HepG2 (cell line): ENCODE results near the gene ABHD1. TPM values are rescaled to one million over a fixed set of nuclear protein-coding genes. Genes with fewer than 3 reads are reported as not detected.
A peak's percentile ranks its signal among the peaks of the same experiment; 100 is the strongest.

Experiments used
- AKAP8 ChIP-seq: sonication (generic); formaldehyde crosslinking; IDR thresholded peaks from 2 replicates; pipeline ENCODE4 v1.5.1; 2020; ENCODE audit warnings: mild to moderate bottlenecking, missing genetic modification reagents
- BCL6 ChIP-seq: IDR thresholded peaks from 2 replicates; pipeline ENCODE4 v1.6.1; 2016; ENCODE audit warnings: missing genetic modification reagents, missing compliant biosample characterization
- GABPA ChIP-seq, 2 experiments: IDR thresholded peaks; 2 replicates each; pipeline ENCODE4 v1.6.1; 2011 to 2016; ENCODE audit warnings: low read depth in 2 of 2, low read length in 1 of 2, missing biosample characterization in 1 of 2, missing genetic modification characterization in 1 of 2
- GTF2F1 ChIP-seq: fragments of 150-350 bp; IDR thresholded peaks from 2 replicates; pipeline ENCODE4 v1.6.1; 2014; ENCODE audit warnings: low read length
- HDAC6 ChIP-seq: fragments of 200-600 bp; sonication (generic); IDR thresholded peaks from 2 replicates; pipeline ENCODE4 v1.7.0; 2017; ENCODE audit warnings: mild to moderate bottlenecking, antibody characterized with exemption, low read length, low read depth
- HIVEP1 ChIP-seq: sonication (generic); formaldehyde crosslinking; IDR thresholded peaks from 2 replicates; pipeline ENCODE4 v1.4.0; 2020; ENCODE audit warnings: mild to moderate bottlenecking, missing genetic modification reagents
- MED8 ChIP-seq: sonication (generic); formaldehyde crosslinking; IDR thresholded peaks from 2 replicates; pipeline ENCODE4 v1.8.1; 2023; ENCODE audit warnings: mild to moderate bottlenecking, missing genetic modification reagents; ENCODE audit not compliant: insufficient replicate concordance
- MIER2 ChIP-seq: IDR thresholded peaks from 2 replicates; pipeline ENCODE4 v1.6.1; 2016; ENCODE audit warnings: missing biosample characterization, missing genetic modification reagents
- NKX3-1 ChIP-seq: sonication (generic); formaldehyde crosslinking; IDR thresholded peaks from 2 replicates; pipeline ENCODE4 v1.5.0; 2020; ENCODE audit warnings: missing genetic modification reagents
- PCBP1 ChIP-seq: fragments of 200-400 bp; formaldehyde crosslinking; IDR thresholded peaks from 2 replicates; pipeline ENCODE4 v1.6.1; 2017; ENCODE audit warnings: mild to moderate bottlenecking, low read depth, low read length, borderline replicate concordance
- SP140L ChIP-seq: sonication (generic); formaldehyde crosslinking; IDR thresholded peaks from 2 replicates; pipeline ENCODE4 v1.4.0; 2020; ENCODE audit warnings: missing genetic modification reagents, borderline replicate concordance
- TEAD2 ChIP-seq: sonication (generic); formaldehyde crosslinking; IDR thresholded peaks from 2 replicates; pipeline ENCODE4 v1.9.0; 2021; ENCODE audit warnings: missing genetic modification reagents
- THAP7 ChIP-seq: sonication (generic); formaldehyde crosslinking; IDR thresholded peaks from 2 replicates; pipeline ENCODE4 v1.8.1; 2023; ENCODE audit warnings: mild to moderate bottlenecking, missing genetic modification reagents
- TP53 ChIP-seq: sonication (generic); formaldehyde crosslinking; conservative IDR thresholded peaks from 2 replicates; pipeline ENCODE4 v1.4.0; 2020; ENCODE audit warnings: missing genetic modification reagents
- ZC3H13 ChIP-seq: sonication (generic); formaldehyde crosslinking; IDR thresholded peaks from 2 replicates; pipeline ENCODE4 v1.8.1; 2023; ENCODE audit warnings: mild to moderate bottlenecking, missing genetic modification reagents, moderate library complexity
- ZFP36L2 ChIP-seq: sonication (generic); formaldehyde crosslinking; IDR thresholded peaks from 2 replicates; pipeline ENCODE4 v1.4.0; 2020; ENCODE audit warnings: missing genetic modification reagents
- ZNF124 ChIP-seq: sonication (generic); formaldehyde crosslinking; IDR thresholded peaks from 2 replicates; pipeline ENCODE4 v1.4.0; 2020; ENCODE audit warnings: missing genetic modification reagents
- ZNF33A ChIP-seq: sonication (generic); formaldehyde crosslinking; IDR thresholded peaks from 2 replicates; pipeline ENCODE4 v1.5.1; 2020; ENCODE audit warnings: missing genetic modification reagents, mild to moderate bottlenecking, moderate library complexity, borderline replicate concordance
- ZNF441 ChIP-seq: sonication (generic); formaldehyde crosslinking; IDR thresholded peaks from 2 replicates; pipeline ENCODE4 v1.7.0; 2021; ENCODE audit warnings: missing genetic modification reagents, borderline replicate concordance
- ZNF510 ChIP-seq: sonication (generic); formaldehyde crosslinking; IDR thresholded peaks from 2 replicates; pipeline ENCODE4 v1.4.0; 2020; ENCODE audit warnings: low read depth, mild to moderate bottlenecking, missing genetic modification reagents
- ZNF530 ChIP-seq: sonication (generic); formaldehyde crosslinking; IDR thresholded peaks from 2 replicates; pipeline ENCODE4 v1.5.0; 2020; ENCODE audit warnings: low read depth, mild to moderate bottlenecking, missing genetic modification reagents
- polyA plus RNA-seq, 8 experiments: library from polyadenylated mRNA; depleted of rRNA in 3 of 8; stranded (reverse) in 7 of 8; unstranded in 1 of 8; fragments of >200 nt; fragmentation: Illumina TruSeq in 4 of 8; extraction: Trizol in 4 of 8; gene quantifications; 2 replicates each; pipeline versions ENCODE4 v1.2.1 to v1.2.3, GENCODE V29; 2011 to 2016; ENCODE audit warnings: low read depth in 4 of 8, missing spikeins in 1 of 8, mixed read lengths in 1 of 8; ENCODE audit not compliant: insufficient read depth in 1 of 8
- total RNA-seq, 5 experiments: library from RNA; depleted of rRNA; stranded (reverse); fragments of >200 nt; fragmentation: Illumina TruSeq; extraction: Trizol; gene quantifications; 2 replicates each; pipeline ENCODE4 v1.2.3, GENCODE V29; 2016; ENCODE audit warnings: low read depth in 1 of 5
- TF ChIP-seq, protein P1 (sequence below): IDR thresholded peaks from 2 replicates; pipeline ENCODE4 v1.6.1; 2016; ENCODE audit warnings: mild to moderate bottlenecking
- TF ChIP-seq, protein P2 (sequence below): sonication (generic); formaldehyde crosslinking; IDR thresholded peaks from 2 replicates; pipeline ENCODE4 v1.4.0; 2020; ENCODE audit warnings: missing genetic modification reagents
- TF ChIP-seq, protein P3 (sequence below): sonication (generic); formaldehyde crosslinking; IDR thresholded peaks from 2 replicates; pipeline ENCODE4 v1.4.0; 2020; ENCODE audit warnings: mild to moderate bottlenecking, missing genetic modification reagents
- TF ChIP-seq, protein P4 (sequence below): sonication (generic); formaldehyde crosslinking; IDR thresholded peaks from 2 replicates; pipeline ENCODE4 v1.4.0; 2020; ENCODE audit warnings: missing genetic modification reagents

The ABHD1 gene
- total and polyA plus RNA-seq, 2 of the 13 experiments (the other 11 are each of a cell fraction or from before 2014, with no cell fraction given): 0.04 to 0.81 TPM

DNA sequence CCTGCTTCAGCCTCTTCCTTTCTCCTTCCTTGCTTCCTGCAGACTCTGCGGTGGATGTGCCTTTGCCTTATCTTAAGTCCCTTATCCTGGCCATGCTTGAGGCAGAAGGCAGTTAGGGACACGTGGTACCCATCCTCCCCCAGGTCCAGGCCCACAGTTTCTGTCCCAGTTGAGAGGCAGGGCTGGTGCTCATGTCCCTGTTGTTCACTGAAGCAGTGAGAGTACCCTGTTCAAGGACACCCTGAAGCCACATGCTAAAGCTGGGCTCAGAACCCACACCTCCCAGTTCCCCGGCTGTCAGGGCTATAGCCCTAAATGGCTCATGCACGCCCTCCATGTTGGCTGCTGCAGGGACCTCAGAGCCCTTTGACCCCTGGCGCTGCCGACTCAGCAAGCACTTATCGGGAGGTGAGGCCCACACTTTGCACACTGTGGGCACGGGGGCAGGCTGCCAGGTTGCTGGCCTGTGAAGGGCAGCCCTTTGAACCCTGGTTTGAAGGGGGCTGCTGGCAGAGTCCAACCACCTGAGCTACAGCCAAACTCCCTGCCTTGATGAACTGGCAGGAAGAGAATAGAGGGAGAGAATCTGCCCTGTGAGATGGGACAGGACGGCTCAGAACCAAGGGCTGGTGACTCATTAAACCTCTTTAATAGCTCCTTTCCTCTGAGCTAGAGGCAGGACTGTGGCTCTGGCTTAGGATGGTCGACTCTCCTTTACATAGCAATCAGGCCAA is 30.8 kb upstream of the ABHD1 start (continued):
- TF ChIP-seq, protein P1, sequence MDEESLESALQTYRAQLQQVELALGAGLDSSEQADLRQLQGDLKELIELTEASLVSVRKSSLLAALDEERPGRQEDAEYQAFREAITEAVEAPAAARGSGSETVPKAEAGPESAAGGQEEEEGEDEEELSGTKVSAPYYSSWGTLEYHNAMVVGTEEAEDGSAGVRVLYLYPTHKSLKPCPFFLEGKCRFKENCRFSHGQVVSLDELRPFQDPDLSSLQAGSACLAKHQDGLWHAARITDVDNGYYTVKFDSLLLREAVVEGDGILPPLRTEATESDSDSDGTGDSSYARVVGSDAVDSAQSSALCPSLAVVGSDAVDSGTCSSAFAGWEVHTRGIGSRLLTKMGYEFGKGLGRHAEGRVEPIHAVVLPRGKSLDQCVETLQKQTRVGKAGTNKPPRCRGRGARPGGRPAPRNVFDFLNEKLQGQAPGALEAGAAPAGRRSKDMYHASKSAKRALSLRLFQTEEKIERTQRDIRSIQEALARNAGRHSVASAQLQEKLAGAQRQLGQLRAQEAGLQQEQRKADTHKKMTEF: peak; percentile 62
- TF ChIP-seq BCL6 (CRISPR knock-in tag): no peak; the same call in none of the 2 replicates
- TF ChIP-seq ZNF510 (CRISPR knock-in tag): no peak
- TF ChIP-seq TP53 (CRISPR knock-in tag): 0 out of 2 replicates have a peak, but pooled peaks have one; percentile 68
- TF ChIP-seq NKX3-1 (CRISPR knock-in tag): 0 out of 2 replicates have a peak, but pooled peaks have one; percentile 61
- 0 out of 2 replicates have a peak, but pooled peaks have one; percentile 33 for TF ChIP-seq MIER2
- TF ChIP-seq GTF2F1: no peak
- TF ChIP-seq AKAP8 (CRISPR knock-in tag): 0 out of 2 replicates have a peak, but pooled peaks have one; percentile 69
- TF ChIP-seq ZFP36L2 (CRISPR knock-in tag): peak; percentile 32; the same call in 1 of the 2 replicates
- TF ChIP-seq HDAC6: no peak
- TF ChIP-seq, protein P2, sequence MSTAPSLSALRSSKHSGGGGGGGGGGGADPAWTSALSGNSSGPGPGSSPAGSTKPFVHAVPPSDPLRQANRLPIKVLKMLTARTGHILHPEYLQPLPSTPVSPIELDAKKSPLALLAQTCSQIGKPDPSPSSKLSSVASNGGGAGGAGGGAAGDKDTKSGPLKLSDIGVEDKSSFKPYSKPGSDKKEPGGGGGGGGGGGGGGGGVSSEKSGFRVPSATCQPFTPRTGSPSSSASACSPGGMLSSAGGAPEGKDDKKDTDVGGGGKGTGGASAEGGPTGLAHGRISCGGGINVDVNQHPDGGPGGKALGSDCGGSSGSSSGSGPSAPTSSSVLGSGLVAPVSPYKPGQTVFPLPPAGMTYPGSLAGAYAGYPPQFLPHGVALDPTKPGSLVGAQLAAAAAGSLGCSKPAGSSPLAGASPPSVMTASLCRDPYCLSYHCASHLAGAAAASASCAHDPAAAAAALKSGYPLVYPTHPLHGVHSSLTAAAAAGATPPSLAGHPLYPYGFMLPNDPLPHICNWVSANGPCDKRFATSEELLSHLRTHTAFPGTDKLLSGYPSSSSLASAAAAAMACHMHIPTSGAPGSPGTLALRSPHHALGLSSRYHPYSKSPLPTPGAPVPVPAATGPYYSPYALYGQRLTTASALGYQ (CRISPR knock-in tag): peak; percentile 69; the same call in 1 of the 2 replicates
- TF ChIP-seq ZC3H13 (CRISPR knock-in tag): peak; percentile 20; the same call in 1 of the 2 replicates
- no peak for TF ChIP-seq ZNF33A (CRISPR knock-in tag)
- no peak for TF ChIP-seq SP140L (CRISPR knock-in tag)
- no peak for TF ChIP-seq ZNF530 (CRISPR knock-in tag)
- TF ChIP-seq PCBP1: no peak
- no peak for TF ChIP-seq TEAD2 (CRISPR knock-in tag)
- peak; percentile 65 for TF ChIP-seq MED8 (CRISPR knock-in tag)
- TF ChIP-seq ZNF441 (CRISPR knock-in tag): peak; percentile 25; the same call in 1 of the 2 replicates
- TF ChIP-seq THAP7 (CRISPR knock-in tag): peak; percentile 73; the same call in 1 of the 2 replicates
- TF ChIP-seq, protein P3, sequence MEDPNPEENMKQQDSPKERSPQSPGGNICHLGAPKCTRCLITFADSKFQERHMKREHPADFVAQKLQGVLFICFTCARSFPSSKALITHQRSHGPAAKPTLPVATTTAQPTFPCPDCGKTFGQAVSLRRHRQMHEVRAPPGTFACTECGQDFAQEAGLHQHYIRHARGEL (CRISPR knock-in tag): 0 out of 2 replicates have a peak, but pooled peaks have one; percentile 57
- TF ChIP-seq, protein P4, sequence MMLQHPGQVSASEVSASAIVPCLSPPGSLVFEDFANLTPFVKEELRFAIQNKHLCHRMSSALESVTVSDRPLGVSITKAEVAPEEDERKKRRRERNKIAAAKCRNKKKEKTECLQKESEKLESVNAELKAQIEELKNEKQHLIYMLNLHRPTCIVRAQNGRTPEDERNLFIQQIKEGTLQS (CRISPR knock-in tag): peak; percentile 57
- TF ChIP-seq ZNF124 (CRISPR knock-in tag): no peak; the same call in 1 of the 2 replicates
- TF ChIP-seq HIVEP1 (CRISPR knock-in tag): peak; percentile 68
- no peak for TF ChIP-seq GABPA (IDR thresholded peaks at IDR 0.05; ENCODE audit: low read depth, low read length)
- no peak for TF ChIP-seq GABPA (CRISPR knock-in tag; IDR thresholded peaks at IDR 0.05; ENCODE audit: low read depth)
